SK-N-DZ (cell line): ENCODE results near the gene HCN4.
"Not testable (repeated sequence)": the region's sequence is repeated elsewhere in the genome, so short reads cannot be mapped to it uniquely, and the experiment has no call there.

ENCODE experiments used
- DNase-seq: peaks from one replicate; pipeline ENCODE4 v3.0.0-alpha.2; 2015; ENCODE audit warnings: low spot score

The HCN4 gene

DNA sequence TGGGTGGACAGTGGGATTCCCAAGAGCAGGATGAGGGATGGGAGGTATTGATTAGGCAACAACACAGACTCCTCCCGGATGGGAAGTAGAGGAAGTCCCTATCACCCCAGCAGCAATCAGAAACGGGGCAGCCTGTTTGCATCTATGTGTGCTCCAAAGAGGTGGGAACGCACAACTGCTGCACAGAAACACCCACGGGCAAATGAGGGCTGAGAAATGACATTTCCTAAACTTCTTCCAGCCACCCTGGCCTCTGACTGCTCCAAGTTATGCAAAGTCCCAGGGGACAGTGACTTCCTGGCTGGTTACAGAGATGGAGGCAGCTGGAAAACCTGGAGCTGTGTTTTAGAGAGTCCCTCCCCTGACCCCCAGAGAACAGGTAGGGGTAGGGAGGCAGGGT lies 42.6 kb downstream of the HCN4 start:
- DNase-seq: no peak

DNA sequence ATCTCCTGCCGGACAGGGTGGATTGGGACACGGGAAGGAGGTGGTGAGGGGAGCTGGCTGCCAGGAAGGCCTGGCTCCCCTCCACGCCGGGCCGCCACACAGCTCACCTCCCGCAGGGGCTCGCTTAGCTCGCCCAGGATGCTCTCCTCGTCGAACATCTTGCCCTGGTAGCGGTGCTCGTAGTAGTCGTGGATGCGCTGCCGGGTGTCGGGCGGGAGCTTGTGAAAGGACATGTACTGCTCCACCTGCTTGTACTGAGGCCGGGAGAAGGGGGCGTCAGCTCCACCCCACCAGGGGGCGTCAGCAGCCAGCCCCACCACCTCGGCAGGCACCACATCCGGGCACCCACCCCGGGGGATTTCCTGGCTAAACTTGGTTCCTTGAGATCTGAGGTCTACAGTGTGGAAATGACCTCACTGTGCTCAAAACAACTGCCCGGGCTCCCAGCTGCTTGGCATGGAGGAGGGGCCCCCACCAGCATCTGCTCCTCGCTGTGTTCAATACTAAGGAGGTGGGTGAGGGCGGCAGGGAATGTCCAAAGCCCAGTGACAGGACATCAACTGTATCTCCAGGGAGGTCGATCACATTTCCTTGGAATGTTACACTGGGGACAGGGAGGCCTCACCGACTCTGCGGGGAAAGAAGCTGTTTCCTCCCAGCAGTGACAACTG lies 43.4 kb downstream of the HCN4 start:
- no peak for DNase-seq

DNA sequence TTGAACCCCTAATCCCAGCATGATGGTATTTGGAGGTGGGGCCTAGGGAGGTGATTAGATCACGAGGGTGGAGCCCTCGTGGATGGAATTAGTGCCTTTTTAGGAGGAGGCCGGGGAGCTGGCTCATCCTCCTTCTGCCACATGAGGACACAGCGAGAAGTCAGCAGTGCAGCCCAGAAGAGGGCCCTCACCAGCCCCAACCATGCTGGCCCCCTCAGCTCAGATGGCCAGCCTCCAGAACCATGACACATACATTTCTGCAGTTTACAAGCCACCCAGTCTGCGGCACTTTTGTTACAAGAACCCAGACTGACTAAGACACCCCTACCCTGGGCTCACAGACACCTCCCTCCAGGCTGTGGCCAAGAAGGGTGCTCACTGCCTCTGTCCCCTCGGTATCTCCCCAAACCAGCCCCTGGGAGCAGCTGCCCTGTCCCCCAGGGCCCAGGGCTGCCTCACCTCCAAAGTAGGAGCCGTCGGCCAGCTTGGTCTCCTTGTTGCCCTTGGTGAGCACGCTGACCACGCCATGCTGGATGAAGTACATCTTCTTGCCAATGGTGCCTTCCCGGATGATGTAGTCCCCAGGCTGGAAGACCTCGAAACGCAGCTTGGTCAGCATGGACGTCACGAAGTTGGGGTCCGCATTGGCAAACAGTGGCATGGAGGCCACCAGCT lies 44.1 kb downstream of the HCN4 start:
- no peak for DNase-seq

DNA sequence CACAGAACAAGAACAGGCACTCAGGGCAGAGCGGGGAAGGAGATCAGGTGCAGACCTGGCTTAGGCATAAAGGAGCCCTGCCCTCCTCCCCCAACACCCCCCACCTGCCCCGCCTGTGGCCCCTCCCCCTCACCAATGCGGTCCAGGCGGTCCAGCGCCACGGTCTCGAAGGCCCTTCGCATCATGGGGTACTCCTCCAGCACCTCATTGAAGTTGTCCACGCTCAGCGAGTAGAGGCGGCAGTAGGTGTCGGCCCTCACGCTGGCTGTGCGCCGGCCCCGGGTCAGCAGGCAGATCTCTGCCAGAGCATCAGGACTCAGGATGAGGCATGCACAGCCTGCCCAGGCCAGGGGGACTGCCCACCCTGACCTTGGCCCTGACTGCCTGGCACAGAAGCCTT lies 44.8 kb downstream of the HCN4 start:
- no peak for DNase-seq

DNA sequence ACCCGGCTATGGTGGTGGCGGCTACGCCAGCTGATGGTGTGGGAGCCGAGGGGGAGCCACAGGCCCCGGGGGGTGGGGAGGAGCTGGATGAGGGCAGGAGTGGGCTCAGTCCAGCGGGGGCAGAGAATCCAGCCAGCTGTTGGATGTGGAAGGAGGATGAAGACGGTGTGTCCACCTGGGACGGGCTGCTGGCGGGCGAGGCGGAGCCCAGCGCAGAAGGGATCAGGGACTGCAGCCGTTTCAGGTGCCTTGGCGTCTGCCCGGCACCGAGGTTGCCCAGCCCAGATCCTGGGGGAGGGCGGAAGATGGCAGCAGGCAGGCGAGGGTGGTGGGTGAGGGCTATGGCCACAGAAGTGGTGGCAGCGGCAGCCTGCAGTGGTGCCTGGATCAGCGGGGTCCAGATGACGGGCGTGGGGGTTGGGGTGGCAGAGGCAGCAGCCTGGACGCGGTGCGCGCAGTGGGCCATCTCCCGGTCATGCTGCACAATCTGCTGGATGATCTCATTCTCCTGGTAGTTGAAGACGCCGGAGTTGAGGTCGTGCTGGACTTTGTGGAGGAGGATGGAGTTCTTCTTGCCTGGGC lies 45.3 kb downstream of the HCN4 start:
- DNase-seq: no peak

DNA sequence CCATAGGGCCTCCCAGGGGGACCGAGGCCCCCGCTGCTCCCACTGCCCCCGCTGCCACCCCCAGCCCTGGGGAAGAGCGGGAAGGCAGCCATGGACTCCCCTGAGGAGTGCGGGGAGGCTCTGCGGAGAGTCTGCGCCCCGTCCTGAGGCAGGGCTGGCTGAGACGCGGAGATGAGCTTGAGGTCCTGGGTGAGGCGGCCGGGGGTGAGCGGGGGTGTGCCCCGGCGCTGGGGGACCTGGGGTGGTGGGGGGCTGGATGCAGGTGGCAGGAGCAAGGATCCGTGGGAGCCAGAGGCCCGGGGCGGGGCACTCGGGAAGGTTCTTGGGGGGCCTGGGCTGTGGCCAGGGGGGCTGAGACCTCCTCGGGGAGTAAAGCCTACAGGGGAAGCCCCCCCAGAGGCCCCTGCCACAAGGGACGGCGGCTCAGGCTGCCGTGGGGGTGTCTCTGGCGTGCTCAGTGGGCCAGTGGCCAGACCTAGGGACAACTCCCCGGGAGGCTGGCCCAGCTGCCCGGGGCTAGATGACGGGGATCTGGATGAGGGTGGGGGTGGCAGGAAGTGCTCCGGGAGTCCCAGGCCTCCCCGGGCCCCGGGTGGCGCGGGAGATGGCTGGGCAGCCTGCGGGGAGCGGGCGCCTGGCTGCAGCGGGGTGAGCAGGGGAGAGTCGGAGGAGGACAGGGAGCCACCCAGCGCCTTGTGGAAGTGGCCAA lies 45.9 kb downstream of the HCN4 start:
- DNase-seq: no peak

DNA sequence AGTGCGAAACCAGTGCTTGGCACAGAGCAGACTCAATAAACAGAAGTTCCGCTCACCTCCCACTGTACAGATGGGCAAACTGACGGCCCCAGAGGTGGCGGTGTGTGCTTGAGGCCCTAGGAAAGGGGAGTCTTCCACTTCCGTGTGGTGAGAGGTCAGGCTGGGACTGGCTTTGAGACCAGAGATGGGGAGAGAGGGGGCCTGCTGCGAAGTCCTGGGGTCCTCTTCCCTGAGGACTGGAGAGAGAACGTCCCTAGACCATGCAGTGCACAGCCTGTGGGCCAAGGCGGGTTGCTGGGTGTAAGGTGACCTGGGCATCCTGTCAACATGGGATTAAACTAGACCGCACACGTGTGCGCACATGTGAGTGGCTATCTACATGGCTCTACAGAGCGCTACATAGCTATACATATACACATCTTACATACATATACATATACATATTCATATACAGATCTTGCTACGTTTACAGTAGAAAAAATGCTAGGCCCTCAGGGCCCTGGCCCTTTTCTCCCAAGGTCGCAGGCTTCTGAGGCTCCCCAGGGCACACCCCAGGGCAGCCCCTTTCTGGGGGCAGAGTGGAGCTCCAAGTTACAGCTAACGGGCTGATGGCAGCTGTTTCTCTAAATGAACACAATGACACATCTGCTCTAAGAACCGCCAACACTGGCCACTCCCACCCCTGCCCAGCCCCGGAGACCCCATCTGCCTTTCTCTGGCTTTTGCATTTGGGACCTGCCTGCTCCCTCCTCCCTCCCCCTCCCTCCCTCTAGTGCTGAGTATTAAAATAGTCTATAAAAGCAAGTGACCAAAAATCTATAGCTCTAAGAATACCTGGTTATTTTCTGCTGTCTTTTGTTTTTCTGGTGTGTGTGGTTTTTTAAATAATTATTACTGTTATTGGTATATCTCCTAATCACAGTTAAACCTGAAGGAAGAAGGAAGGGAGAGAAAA lies 47.0 kb downstream of the HCN4 start:
- DNase-seq: no peak

DNA sequence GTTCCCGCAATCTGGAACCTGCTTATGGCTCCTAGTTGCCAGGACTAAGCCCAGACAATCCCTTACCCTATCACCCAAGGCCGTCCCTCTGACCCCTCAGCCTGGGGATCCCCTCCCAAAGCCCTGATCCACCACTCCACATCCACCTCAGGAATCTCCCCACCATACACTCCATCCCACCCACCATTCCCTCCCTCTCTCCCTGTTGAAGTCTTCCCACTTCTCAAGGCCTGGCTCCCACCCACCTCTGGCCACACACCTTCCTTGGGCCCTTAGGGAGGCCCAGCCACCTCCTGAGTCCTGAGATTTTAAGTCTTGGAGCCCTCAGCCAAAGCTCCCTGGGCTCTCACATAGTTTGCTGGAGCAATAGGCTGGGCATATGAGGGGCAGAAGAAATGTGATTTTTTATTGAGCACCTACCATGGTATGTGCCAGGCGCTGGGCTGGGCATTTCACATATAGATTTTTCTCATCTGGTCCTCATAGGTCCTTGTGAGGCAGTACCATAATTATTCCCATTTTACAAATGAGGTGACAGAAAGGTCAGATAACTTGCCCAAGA lies 48.1 kb downstream of the HCN4 start:
- DNase-seq: no peak

DNA sequence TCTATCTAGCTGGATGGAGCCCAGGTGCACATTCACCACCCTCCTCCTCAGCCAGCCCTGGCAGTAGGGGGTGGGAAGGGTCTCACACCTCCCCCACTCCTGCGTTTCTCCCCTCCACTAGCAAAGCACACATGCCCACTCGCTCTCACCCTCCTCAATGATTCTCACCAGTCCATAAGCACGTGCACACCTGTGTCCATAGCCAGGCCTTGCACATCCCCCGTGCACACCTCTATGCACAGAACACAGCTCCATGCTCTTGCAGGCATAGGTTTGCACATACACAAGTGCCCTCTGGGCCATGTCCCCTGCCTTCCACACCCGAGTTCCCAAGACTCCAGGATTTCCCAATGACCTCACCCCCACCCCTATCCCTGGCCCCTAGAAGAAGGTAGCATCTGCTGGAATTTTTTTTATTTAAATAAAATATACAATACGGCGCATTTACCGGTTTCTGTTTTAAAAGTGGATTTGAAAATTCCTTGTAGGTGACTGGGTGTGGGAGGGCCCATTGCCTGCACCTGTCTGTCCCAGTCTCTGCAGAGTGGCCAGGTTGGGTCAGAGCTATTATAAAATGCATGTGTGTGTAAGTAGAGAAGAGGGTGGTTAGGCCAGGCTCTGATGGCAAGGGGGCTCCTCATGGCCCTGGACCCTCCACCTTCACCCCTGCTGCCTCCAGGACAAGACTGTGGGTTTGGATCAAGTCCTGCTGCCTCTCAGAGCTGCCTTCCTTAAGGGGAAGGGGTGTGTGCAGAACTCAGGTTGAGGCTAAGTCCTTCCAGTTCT lies 49.1 kb downstream of the HCN4 start:
- DNase-seq: no peak

DNA sequence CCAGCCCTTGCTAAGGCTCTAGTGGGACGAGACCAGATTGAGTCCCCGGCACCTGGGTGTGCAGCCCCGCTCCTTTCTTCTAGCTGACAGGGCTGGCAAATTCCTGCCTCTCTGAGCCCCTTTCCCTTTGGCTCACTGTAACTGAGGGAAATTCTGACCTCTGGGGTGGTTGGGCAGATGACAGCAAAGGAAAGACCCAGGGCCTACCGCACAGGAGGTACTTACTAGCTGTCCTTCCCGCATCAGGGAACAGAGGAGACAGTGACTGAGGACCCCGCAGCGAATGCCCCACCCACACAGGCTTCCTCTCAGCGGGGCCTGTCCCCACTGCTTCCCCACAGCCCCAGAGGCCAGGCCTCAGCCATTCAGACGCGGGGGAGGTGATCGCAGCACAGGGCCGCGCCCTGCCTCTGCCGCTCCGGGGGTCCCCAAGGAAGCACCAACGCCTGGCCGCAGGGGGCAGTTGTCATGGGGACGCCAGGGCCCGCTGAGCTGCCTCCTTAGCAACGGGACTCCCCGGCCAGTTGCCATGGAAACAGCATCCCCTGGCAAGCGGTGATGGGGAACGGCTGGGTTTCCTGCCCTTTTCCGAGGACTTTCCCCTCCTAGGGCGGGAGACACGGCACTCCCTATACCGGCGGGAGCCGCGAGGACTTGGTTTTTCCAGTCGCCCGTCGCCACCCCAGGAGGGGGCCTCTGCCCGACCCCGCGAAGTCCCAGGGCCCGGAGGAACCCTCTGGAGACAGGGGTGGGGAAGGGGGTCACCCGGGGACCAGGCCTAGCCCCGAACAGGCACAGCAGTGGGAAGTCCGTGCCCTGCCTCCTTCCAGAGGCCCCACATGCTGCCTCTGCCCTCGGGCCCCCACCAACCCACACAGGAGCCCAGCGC lies 50.1 kb downstream of the HCN4 start:
- peak; percentile 85 for DNase-seq

DNA sequence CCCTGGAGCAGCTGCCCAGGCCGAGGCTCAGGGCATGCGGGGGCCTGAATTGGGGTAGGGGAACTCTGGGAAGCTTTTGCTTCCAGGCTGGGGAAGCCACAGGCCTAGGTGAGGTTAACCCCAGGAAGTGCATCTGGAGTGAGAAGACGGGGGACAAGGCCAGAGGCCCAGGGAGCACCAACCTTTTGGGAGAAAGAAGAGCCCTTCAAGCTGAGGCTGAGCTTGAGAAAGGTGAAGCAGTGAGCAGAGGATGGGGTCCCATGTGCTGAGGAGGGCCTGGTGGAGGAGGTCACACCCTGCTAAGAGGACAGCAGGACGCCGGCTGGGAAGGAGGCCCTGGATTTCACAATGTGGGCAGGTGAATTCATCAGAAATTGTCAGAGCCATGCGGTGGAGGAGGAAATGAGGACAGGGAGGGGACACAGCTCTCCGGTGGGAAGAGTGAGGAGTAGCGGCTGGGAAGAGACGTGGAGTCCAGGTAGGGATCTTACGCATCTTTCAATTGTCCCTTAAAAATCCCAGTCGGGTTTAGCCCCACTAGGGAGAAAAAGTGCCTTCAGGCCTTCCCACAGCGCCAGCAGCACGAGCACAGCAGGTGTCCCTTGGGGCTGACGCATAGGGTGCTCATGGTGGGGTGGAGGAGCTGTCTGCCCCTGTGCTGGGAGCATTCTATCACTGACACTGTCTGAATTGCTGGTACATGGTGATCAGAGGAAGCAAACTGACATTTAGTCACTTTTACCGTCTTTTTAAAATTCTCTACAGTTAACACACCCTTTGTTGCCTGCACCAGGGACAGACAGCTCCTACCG lies 50.9 kb downstream of the HCN4 start:
- no peak for DNase-seq

DNA sequence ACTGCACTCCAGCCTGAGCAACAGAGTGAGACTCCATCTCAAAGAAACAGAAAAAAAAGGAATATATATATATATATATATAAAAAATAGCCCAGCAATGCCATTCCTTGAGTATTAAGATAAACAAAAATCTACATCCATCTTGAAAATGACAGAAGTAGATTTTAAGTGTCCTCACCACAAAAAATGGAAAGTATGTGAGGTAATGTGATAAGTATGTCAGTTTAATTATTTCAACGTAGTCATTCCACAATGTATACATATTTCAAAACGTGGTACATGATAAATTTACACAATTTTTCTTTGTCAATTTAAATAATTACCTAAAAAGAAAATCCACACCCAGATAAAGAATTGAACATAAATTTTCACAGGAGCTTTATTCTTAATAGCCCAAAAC lies 54.9 kb downstream of the HCN4 start:
- DNase-seq: no peak

DNA sequence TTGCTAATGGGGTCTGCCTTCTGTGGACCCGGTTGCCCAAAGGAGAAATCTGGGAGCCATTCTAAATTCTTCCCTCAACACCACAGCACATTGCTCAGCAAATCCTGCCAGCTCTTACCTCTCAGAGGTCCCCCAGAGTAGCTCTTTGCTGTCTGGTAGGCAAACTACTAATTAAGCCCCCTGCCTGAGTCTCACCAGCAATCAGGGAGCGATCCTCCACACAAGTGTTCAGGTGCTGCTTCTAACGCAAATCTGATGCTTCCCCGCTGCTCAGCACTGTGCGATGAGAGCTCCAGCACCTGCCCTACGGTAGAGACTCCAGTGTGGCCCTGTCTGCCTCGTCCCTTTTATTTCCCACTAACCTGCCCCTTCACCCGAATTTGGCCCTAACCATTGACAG lies 60.5 kb downstream of the HCN4 start:
- no peak for DNase-seq

DNA sequence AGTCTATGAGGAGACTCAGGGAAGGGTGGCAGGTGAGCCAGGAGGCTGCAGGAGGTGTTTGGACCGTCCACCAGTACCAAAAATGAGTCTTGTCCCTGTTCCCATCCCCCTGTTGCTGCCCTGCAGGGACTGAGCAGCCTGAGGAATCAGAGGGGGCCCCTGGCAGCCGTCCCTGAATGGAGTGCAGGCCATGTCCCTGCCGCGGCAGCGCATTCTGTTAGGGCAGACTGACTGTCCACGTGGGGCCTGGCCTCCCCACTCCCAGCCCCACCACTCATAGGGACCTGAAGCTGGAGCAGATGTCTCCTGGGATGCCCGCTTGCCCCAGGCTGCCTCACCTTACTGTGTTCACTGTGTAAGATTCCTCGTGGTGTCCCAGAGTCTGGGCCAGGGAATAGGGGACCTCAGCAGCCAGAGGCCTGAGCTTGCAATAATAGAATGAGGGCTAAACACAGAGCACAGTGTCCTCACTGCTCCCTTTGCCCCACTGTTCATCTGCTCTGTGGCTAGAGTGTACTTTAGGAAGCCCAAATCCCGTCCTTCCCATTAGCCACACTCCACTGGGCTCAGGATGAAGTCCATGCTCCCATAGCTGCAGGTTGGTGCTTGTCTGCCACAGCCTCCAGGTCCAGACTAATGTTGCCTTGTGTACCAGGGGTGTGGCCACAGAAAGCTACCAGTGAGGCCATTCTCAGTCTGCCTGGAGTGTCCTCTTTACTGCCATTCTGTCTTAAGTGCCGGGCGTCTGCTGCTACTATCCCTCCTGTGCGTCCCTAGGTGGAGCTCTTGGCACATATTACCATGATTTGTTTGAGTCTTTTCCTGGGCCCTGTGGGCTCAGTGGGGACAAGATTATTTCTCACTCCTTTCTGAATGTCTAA lies 63.2 kb downstream of the HCN4 start:
- peak; percentile 80 for DNase-seq

DNA sequence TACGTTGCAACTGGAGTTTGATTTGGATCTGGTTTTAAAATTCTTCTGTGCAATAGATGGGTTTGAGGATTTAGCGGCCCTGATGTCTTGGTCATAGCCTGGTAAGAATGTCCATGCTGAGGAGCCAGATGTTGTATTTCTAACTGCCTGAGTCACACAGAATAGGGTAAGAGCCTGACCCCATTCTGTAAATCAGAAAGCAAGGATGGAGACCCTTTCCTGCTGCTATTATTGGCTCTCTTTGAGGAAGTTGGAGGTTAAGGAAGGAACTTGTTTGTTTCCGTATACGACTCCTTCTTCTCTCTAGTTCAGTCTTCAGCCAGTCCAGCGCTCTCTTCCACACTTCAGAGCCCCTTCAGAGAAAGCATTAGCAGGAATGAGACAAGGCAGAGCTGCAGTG lies 65.1 kb downstream of the HCN4 start:
- no peak for DNase-seq

DNA sequence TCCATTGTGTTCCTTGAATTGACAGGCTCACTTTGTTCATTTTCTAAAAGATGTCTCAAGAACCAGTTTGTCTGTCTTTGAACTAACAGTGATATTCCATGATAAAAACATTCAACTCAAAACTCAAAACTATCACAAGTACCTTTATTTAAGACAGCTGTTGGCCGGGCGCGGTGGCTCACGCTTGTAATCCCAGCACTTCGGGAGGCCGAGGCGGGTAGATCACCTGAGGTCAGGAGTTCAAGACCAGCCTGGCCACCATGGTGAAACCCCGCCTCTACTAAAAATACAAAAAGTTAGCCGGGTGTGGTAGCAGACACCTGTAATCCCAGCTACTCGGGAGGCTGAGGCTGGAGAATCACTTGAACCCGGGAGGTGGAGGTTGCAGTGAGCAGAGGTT lies 68.5 kb downstream of the HCN4 start:
- not testable (repeated sequence) for DNase-seq

DNA sequence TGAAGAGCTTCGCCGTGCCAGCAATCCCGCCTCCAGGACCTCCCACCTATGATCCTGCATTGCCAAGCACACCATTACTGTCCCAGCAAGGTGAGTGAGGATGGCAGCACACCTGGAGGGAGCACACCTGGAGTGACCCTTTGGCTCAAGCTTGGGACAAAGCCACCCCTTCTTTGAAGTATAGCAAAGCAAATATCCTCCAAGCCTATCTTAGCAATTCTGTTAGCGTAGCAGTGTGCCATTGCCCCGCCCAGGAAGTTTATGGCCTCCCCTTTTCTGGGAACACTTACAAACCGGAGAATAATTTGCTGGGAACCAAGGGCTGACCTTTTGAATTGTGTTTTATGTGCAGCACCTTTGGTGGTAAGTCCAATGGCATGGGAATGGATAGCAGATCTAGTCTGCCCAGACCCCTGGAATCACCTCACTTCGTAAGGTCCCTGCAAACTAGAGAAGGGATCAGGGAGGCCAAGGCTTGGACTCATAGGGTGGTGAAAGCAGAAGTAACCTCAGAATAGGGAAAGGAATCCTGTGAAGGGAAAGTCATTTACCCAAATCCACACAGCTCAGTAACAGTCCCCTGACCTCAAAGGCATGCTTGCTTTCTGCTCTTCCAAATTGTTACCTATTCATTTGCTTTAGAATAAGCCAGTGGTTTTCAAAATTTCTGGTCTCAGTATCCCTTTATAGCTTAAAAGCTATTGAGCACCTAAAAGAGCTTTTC lies 70.1 kb downstream of the HCN4 start:
- no peak for DNase-seq
